GM19328 (cell line): ENCODE measurements around the gene SMYD3.

Experiments used
- ATAC-seq: cut with Tn5 transposase; IDR thresholded peaks from one replicate; pipeline ENCODE4 v1.9.1; 2021; ENCODE audit warnings: mild to moderate bottlenecking, moderate library complexity; ENCODE audit not compliant: unreplicated experiment

SMYD3 gene

DNA sequence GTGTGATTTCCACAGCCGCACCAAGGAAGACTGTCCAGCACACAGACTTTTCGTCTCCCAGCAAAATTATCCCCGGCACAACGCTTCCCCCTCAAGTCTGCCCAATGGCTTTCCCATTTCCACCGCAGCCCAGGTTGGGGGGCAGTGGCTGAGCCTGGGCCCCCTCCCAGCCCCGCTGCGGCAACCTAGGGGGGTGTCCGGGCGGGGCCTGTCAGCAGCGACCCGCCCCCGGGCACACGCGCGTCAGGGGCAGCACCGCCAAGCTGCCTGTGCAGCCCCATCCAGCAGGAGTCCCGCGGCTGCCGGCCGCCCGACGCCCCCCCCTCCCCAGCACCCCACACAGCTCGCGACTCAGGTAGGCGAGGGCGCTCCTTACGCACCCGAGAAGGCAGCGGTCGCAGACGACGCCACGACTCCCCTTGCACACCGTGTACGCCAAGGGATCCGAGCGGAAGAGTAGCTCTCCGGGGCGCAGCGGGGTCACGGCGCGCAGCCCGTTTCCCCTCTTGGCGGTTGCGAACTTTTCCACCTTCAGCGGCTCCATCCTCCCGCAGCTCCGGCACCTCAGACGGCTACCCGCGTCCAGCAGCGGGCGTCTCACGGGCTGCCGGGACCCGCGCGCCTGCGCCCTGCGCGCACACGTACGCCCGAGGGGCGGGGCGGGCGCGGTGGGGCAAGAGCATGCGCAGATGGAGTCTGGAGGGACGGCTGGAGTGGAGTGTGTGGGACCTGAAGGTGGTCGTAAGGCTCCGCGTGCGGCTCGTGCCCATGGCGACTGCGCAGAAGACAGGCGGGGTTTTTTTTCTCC is at the start of gene SMYD3:
TSS of gene SMYD3 (minus strand) at position 606 of the 808 bp plus-strand sequence.
- peak; percentile 88 for ATAC-seq

DNA sequence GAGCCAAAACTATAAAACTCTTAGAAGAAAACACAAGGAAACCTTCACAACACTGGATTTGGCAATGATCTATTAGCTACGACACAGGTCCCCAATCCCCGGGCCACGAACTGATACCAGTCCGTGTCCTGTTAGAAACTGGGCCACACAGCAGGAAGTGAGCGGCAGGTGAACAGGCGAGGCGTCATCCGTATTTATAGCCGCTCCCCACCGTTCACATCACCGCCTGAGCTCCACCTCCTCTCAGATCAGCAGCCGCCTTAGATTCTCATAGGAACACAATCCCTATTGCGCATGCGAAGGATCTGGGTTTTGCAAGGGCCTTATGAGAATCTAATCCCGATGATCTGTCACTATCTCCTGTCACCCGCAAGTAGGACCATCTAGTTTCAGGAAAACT is 47.1 kb upstream of the SMYD3 start:
- no peak for ATAC-seq

DNA sequence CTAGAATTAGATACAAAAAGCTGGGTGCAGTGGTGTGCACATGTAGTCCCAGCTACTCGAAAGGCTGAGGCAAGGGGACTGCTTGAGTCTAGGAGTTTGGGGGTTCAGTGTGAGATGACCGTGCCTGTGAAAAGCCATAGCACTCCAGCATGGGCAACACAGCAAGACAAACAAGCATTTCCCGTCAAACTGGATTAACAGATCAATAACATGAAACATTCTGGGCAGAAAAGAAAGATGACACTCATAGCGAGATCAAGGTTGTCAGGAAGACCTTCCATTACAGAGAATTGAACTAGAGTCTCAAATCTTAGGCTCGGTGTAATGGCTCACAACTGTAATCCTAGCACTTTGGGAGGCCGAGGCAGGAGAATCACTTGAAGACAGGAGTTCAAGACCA is 45.0 kb upstream of the SMYD3 start:
- no peak for ATAC-seq

DNA sequence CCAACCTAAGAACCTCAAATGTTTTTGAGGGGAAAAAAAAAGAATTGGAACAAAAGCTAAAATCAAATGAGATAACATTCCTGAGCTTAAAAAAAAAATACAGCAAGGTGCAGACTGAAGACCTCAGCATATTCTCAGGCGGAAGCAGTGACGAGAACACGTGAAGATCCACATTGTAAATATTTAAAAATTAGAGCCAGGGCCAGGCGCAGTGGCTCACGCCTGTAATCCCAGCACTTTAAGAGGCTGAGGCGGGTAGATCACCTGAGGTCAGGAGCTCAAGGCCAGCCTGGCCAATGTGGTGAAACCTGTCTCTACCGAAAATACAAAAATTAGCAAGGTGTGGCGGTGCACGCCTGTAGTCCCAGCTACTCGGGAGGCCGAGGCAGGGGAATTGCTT is 43.3 kb upstream of the SMYD3 start:
- no peak for ATAC-seq

DNA sequence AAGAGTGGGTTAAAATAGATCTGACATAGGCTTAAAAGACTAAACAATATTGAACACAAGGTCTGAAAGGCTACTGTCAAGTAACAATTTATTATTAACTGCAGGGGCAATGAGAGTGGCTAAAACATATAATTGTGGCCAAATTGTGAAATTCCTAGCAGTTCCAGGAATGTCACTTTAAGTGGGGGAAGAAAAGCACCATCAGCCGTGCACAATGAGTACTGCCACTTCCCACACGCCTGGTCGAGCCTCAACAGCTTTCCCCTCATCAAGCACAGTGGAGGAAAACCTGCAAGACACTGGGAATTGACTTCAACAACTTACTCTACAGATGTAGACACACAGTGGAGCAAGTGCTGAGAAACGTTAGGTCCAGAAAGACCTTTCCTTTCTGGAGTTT is 42.6 kb upstream of the SMYD3 start:
- no peak for ATAC-seq

DNA sequence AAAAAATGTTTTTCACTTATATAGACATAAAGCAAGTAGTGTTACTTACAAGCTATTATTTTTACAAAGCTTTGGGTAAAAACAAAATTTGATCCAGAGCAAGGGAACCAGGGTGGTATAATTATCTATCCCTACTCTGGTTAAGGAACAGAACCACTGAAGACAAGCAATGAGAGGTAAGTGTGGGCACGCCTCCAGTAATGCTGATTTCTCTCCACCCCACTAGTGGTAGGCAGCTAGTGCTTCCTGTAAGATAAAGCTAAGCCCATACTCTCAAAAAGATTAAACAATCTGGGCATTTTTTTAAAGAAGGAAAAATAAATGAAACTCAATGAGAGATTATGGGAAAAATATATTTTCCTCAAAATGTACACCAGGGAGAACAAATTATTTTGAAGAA is 36.9 kb upstream of the SMYD3 start:
- no peak for ATAC-seq

DNA sequence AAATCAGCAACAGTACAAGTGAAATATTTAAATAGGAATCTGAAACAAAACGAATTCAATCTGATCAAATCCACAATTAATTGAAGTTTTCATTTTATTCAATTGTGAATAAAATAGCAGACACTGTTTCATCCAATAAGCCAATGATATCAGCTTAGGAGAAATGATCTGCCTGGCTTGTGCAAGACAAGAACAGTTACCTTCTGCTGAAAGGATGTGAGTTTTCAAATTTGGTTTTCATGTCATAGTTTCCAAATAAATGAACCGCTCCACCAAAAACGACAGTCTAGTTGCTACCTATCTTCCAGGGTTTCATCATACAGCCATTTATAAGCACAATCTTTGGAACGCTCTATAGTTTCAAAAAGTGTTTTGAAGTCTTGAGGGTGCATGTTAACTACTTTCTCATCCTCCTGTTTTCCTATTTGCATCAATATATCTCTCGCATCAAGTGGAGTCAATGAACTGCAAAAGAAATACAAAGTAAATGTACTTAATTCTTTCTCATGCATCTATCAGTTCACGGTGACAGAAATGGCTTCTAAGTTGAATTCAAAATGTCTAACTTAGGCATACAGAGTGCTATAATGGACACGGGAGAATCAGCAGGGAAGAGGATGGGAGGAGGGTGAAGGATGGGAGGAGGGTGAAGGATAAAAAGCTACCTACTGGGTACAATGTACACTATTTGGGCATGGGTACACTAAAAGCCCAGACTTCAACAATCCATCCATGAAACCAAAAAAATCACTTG is 33.8 kb upstream of the SMYD3 start:
- no peak for ATAC-seq

DNA sequence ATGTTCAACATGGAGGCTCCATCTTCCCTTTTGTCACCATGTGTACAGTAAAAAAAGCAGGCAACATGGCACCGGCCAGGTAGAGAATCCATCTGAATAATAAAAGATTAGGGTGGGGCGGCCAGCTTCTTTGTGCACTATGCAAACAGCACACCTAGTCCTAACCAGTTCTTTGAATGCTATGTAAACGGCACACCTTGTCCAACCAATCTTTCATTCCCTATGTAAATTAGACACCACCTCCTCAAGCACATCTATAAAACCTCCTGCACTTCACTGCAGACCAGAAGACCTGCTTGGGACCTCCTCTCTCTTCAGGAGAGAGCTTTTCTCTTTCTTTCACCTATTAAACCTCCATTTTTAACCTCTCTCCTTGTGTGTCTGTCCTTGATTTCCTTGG is 30.8 kb upstream of the SMYD3 start:
- ATAC-seq = no peak

DNA sequence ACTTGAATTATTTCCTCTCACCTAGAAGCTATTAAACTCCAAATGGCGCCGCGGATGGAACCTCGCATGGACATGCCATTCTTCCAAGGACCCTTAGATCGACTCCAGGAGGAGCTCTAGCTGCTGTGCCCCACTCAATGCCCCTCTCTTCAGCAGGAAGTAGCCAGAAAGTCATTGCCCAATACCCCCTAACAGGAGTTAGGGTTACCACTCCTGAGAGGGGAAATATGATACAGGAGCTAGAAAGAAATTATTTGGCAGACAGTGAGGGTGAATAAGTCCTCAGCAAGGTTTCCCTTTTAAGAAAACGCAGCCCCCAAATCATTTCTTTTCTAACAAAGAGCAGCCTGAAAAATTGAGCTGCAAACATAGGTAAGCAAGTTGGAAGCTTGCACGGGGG is 30.4 kb upstream of the SMYD3 start:
- ATAC-seq = no peak

DNA sequence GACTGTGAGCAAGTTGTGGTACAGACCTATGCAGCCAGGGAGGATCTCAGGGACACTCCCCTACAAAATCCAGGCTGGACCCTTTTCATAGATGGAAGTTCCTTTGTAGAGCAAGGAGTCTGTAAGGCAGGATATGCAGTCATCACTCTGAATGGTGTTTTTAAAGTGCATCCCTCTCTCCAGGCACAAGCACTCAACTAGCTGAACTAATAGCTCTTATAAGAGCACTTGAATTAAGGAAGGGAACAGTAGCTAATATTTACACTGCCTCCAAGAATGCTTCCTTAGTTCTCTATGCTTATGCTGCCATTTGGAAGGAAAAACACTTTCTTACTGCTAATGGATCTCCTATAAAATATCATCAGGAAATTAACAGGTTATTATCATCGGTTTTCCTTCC is 27.0 kb upstream of the SMYD3 start:
- ATAC-seq = no peak

DNA sequence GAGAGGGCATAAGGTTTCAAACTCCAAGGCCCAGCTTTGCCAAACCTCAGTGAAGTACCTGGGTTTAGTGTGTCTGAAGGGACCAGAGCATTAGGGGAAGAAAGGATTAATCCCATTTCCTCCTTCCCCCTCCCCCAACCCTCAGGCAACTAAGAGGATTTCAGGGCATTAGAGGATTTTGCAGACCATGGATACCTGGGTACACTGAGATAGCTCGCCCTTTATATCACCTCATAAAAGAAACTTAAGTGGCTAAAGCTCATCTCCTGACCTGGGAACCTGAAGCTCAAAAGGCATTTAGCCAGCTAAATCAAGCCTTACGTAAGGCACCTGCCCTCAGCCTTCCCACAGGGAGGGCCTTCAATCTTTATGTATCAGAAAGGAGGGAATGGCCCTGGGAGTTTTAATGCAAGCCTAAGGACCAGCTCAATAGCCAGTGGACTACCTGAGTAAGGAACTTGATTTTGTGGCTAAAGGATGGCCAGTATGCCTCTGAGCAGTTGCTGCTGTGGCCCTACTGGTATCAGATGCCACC is 26.4 kb upstream of the SMYD3 start:
- ATAC-seq = no peak

DNA sequence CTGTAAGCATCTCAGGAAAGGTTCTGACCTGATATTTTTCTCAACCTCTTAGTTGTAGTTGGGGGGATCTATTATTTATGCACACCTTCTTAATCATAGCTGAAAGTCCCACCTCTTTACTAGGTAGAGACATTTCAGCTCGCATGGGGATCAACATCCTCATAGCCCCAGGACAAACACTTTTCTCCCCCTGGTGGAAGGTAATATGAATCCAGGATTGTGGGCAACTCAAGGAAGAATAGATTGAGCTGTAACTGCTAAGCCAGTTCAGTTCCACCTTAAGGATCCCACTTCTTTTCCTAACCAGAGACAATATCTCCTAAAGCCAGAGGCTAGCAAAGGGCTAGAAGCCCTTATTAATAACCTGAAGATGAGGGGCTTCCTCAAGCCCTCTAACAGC is 25.4 kb upstream of the SMYD3 start:
- ATAC-seq = no peak

DNA sequence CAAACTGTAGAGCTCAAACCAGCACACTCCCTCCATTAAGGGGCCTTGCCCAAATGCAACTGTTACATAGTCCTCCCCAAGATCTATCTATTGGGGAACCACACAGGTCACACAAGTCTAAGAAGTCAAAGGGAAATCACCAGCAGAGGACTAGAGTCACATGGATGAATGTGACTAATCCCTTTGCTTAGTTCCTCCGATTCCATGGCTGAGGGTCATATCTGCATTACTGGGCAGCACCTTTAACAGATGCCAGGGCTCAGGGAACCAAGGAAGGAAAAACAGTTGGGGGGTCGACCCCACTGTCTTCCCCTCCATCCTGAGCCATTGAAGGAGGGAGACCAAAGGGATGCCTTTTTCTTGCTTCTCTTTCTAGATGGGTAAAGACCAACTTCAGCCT is 23.4 kb upstream of the SMYD3 start:
- ATAC-seq = no peak

DNA sequence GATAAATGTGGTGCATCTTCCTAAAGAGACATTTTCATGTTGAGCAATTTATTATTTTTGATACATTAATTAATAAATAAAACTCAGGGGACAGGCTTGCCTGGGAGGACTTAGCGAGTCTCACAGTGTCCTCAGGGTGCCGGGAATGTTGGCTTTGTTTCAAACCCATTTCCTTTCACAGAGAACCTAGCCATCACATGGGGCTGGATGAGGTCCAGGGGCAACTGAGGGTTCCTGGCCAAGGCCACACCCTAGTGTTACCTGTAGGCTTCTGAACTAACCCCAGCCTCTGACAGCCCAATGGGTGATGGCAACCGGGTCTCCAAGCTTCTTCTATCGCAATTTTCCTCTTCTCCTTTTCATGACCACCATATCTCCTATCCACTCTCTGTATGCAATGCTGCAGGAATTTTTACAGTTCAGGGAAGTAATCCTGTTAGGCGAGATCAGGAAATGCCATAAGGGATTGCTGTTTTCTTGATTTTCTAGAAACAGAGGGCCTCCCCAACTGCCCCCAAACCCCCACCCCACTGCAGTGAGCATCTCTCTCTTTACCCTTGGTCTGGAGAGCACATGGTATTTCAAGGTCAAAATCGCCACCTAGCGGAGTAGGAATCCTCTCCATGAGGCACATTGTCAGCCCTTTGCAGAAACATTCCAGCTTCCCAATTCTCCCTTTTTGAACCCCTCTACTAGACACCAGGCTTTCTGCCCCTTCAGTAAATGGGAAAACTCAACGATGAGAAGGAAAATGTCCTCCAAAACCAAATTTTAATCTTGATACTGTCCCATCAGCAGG is 22.1 kb upstream of the SMYD3 start:
- ATAC-seq = no peak

DNA sequence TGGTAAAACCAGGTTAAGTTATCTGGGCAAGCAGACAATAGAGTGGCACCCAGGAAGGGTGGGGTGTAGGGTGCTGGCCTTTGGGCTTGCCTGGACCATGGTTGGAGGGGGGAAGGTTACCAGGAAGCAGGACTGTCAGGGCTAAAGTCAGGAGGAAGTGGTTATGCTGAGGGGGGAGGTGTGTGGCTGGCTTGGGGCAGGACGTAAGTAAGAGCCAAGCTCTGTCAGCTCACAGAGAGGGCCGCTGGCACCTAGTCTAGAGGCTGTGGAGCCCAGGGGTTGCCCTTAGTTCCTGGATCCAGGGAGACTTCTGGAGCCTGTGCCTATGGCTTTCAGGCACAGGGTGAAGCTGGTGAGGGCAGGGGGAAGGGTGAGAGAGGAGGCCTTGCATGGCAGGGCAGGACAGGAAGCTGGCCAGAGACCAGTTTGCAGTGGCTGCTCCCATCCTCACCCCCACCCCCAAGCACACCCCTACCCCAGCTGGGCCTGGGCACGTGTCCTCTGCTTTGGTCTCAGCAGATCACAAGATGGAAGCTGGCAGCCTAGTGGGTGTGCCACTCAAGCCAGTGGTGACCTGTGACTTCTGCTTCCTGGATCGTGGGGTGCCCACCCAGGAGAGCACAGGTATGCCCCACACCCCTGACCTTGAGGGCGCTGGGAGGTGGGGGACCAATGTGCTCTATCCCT is 20.5 kb upstream of the SMYD3 start:
- ATAC-seq = no peak

DNA sequence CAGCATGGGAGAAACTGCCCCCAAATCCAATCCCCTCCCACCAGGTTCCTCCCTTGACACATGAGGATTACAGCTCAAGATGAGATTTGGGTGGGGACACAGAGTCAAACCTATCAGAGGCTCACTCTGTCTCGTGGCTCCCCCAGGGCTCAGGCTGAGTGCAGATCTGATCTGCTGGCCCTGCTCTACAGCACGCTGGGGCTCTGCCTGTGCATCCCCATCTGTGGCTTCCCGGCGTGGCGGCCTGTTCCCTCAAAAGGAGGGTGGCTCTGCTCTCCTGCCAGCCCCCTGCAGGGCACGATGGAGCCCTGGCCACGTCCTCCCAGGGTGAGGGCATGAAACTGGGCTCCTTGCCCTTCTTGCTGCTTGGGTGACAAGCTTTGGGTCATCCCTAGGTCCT is 19.8 kb upstream of the SMYD3 start:
- no peak for ATAC-seq

DNA sequence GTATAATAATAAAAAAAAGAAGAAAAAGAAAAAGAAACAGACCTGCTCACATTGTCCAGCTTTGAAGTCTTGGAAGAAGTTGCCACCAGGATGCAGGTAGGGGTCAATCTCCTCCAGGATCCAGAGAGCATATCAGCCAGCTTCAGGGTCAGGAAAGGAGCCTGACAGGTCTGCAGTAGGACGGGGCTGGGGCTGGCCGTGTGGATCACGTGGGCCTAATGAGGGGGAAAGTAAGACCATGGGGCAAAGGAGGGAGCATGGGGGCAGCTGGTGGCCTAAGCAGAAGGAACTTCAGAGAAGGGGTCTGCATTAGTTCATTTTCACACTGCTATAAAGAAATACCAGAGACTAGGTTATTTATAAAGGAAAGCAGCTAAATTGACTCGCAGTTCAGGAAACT is 19.3 kb upstream of the SMYD3 start:
- no peak for ATAC-seq

DNA sequence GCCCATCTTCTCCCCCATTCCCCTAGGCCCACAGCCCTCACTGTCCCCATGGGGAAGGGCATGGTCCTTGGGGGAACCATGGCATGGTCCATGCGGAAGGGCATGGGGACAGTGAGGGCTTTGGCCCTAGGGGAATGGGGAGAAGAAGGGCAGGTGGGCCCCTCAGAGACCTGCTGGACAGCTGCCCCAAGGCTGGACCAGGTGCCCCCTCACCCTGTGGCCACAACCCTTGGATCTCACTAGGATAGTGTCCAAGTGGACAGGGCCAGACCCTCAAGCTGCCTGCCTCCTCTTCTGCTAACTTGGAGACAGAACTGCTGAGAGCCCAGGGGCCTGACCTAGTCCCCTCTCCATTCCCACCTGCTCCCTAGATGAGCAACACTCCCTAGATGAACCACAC is 12.4 kb upstream of the SMYD3 start:
- no peak for ATAC-seq

DNA sequence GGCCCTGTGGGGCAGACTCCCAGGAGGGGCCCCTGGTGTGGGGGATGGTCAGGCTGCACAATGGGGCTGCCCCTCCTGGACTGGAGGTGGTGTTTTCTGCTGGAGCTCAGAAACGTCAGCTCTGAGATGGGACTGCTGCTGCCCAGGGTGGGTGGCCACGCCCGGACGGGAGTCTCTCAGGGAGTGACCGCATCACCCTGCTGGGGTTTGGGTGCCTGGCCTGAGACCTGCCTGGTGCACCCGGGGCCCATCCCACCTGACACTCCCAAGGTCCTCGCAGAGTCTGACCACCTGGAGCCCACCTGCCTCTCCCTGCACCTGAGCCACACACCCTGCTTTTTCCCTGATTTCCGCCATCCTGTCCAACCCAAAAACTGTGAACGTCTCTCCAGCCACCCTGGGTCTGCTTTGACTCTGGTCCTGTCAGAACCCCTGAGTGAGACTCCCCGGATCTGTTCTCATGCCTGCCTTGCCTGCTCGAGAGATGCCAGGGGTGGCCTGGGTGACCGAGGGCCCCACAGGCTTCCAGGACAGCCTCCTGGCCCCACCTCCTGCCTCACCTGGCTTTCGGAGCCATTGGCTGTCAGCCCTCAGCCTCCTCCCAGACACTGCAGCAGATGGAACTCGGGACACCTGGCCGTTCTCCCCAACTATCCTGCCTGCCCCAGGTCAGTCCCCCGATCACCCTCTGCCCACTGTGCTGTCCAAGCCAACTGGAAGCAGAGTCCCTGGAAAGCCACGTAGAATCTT is 11.6 kb upstream of the SMYD3 start:
- no peak for ATAC-seq

DNA sequence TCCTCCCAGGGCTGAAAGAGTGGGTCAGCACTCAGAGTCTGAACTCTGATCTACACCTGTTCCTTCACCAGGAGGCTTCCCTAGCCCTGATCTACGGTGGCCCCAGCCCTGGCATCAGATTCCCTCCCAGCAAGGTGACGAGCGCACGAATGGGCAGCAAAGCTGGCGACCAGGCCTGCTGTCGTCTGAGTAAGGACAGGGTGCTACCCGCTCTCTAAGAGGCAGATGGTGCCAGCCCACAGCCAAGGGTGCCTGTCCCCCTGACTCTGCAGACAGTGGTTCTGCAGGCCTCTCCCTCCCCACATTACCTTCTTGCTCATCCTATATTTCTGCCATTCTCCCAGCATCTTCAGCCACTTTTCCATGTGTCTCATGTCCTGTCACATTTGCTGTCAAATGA is 10.3 kb upstream of the SMYD3 start:
- no peak for ATAC-seq
